Endothelial cell of umbilical vein (primary cell): ENCODE results near the gene ASGR1. TPM values are rescaled to one million over a fixed set of nuclear protein-coding genes. Genes with fewer than 3 reads are reported as not detected.
A peak's percentile ranks its signal among the peaks of the same experiment; 100 is the strongest.

Experiments
- BruUV-seq: library from RNA; stranded (reverse); fragments of 400-500 nt; replicated peaks from 2 replicates; lab custom pipeline; 2021; lab: Mats Ljungman, UMichigan
- CTCF ChIA-PET: fragments of 300-600, 350-600 bp; sonication (Branson Sonifier 250); formaldehyde crosslinking; loops from one replicate; lab custom pipeline; 2021; ENCODE audit warnings: antibody characterized with exemption, inconsistent platforms; lab: Charles Lee
- POLR2A ChIA-PET: fragments of 300-600, 350-600 bp; sonication (Branson Sonifier 250); formaldehyde crosslinking; loops from one replicate; lab custom pipeline; 2021; ENCODE audit warnings: antibody characterized with exemption, inconsistent platforms; lab: Charles Lee
- DNase-seq: peaks from one replicate; pipeline ENCODE4 v3.0.0-alpha.2; 2011; ENCODE audit warnings: low read depth, low spot score
- FAIRE-seq: peaks from 2 replicates; lab custom pipeline; 2011; peaks lifted over from hg19 to GRCh38; lab: Jason Lieb, UNC
- H2AFZ ChIP-seq: 2 replicates; pipeline ENCODE4 v1.6.0; 2012; ENCODE audit warnings: low read depth, low read length, control low read depth, inconsistent platforms
- H3K27ac ChIP-seq: 2 replicates; pipeline ENCODE4 v1.5.1; 2011; ENCODE audit warnings: low read depth, mild to moderate bottlenecking, control low read depth, low read length, moderate library complexity; ENCODE audit not compliant: insufficient read depth
- H3K27me3 ChIP-seq, 2 experiments: 2 replicates each; pipeline versions ENCODE4 v1.6.0 to v1.6.1; 2011; ENCODE audit warnings: low read length in 2 of 2, mixed read lengths in 1 of 2; ENCODE audit not compliant: control insufficient read depth in 2 of 2, insufficient read depth in 2 of 2
- H3K36me3 ChIP-seq, 2 experiments: 2 replicates in 1 of 2; 3 replicates in 1 of 2; pipeline ENCODE4 v1.5.1; 2011; ENCODE audit warnings: low read length in 2 of 2, mild to moderate bottlenecking in 1 of 2, moderate library complexity in 1 of 2; ENCODE audit not compliant: control insufficient read depth in 2 of 2, insufficient read depth in 2 of 2; ENCODE audit errors: extremely low read depth in 1 of 2
- H3K4me1 ChIP-seq: 3 replicates; pipeline ENCODE4 v1.5.1; 2011; ENCODE audit warnings: mild to moderate bottlenecking, low read length; ENCODE audit not compliant: control insufficient read depth, insufficient read depth; ENCODE audit errors: extremely low read depth
- H3K4me2 ChIP-seq: 2 replicates; pipeline ENCODE4 v1.6.1; 2011; ENCODE audit warnings: low read length, control low read depth, mixed read lengths; ENCODE audit not compliant: insufficient read depth
- H3K4me3 ChIP-seq, 3 experiments: fragments of 200-600 bp in 1 of 3; sonication (generic), shearing (Covaris generic) in 1 of 3; replicated peaks in 1 of 3; 2 replicates each; pipeline ENCODE4 v1.5.1; 2011 to 2016; ENCODE audit warnings: control low read depth in 3 of 3, low read length in 3 of 3, mild to moderate bottlenecking in 2 of 3, inconsistent platforms in 1 of 3, low read depth in 1 of 3, moderate library complexity in 1 of 3; ENCODE audit not compliant: insufficient read depth in 1 of 3
- H3K79me2 ChIP-seq: 2 replicates; pipeline ENCODE4 v1.6.0; 2012; ENCODE audit warnings: low read length, inconsistent platforms; ENCODE audit not compliant: control insufficient read depth, insufficient read depth
- H3K9ac ChIP-seq: replicated peaks from 2 replicates; pipeline ENCODE3; 2011; ENCODE audit warnings: low read length, control low read depth; ENCODE audit not compliant: insufficient read depth; ENCODE audit errors: extremely low read depth
- H3K9me1 ChIP-seq: replicated peaks from 3 replicates; pipeline ENCODE4 v1.6.0; 2011; ENCODE audit warnings: mild to moderate bottlenecking, low read length; ENCODE audit not compliant: control insufficient read depth, insufficient read depth; ENCODE audit errors: extremely low read depth
- H3K9me3 ChIP-seq: replicated peaks from 2 replicates; pipeline ENCODE4 v1.5.1; 2012; ENCODE audit warnings: low read length, inconsistent platforms; ENCODE audit not compliant: control insufficient read depth, insufficient read depth
- H4K20me1 ChIP-seq: replicated peaks from 2 replicates; pipeline ENCODE3; 2011; ENCODE audit warnings: mild to moderate bottlenecking, low read length; ENCODE audit not compliant: control insufficient read depth, insufficient read depth; ENCODE audit errors: extremely low read depth
- FOS ChIP-seq: IDR thresholded peaks from 2 replicates; pipeline ENCODE4 v1.6.1; 2011; ENCODE audit warnings: mild to moderate bottlenecking, low read length, moderate library complexity, borderline replicate concordance; ENCODE audit not compliant: insufficient read depth
- POLR2AphosphoS5 ChIP-seq: IDR thresholded peaks from 2 replicates; pipeline ENCODE4 v1.6.1; 2012; ENCODE audit warnings: low read depth, mild to moderate bottlenecking, control low read depth, low read length, moderate library complexity; ENCODE audit not compliant: insufficient read depth
- dilution Hi-C: fragments of 300-500 bp; cut with MboI; formaldehyde crosslinking; loops from one replicate; pipeline ENCODE4 v1.15.0; 2019; ENCODE audit warnings: low sequenced_read_pairs; ENCODE audit not compliant: extremely low pct_ligation_motif_present
- intact Hi-C: fragments of 100-400 bp; cut with micrococcal nuclease; formaldehyde crosslinking; loops from one replicate; pipeline ENCODE4 v1.10.0; 2022
- microRNA counts: library from miRNA; unstranded; fragments of <30 nt; microRNA quantifications from one replicate; lab custom pipeline; 2016
- microRNA-seq: library from miRNA; unstranded; fragments of <30 nt; microRNA quantifications from one replicate; pipeline ENCODE4 v1.2.0, GENCODE V29; 2021; ENCODE audit warnings: borderline number of aligned reads, borderline replicate concordance
- polyA plus RNA-seq, 4 experiments: library from polyadenylated mRNA; depleted of rRNA in 3 of 4; stranded (reverse) in 3 of 4; unstranded in 1 of 4; fragments of >200 nt; gene quantifications; 2 replicates each; pipeline versions ENCODE4 v1.2.1 to v1.2.3, GENCODE V29; 2011 to 2012; ENCODE audit warnings: missing spikeins in 1 of 4
- small RNA-seq: library from RNA; depleted of rRNA; stranded (forward); fragments of <200 nt; gene quantifications from one replicate; pipeline ENCODE3, GENCODE V24; 2012; ENCODE audit warnings: low replicate concordance, low read depth; ENCODE audit not compliant: insufficient read depth, insufficient read length
- total RNA-seq: library from RNA; stranded (reverse); gene quantifications from 2 replicates; pipeline ENCODE4 v1.2.3, GENCODE V29; 2021

Gene ASGR1
- total and polyA plus RNA-seq, 2 donors (not counting 3 experiments of a cell fraction or from before 2014, with no cell fraction given), result 10.2 to 12.5 TPM

- no peak overlapping the region for H3K4me3 ChIP-seq
- BruUV-seq, result no TSS peak
- H4K20me1 ChIP-seq, result no peaks in the 10 kb centered on the region
- H3K27me3 ChIP-seq, result peaks cover 0 to 9% of the 10 kb centered on the region in 2 experiments
- no peak overlapping the region for H3K9ac ChIP-seq
- no peak overlapping the region for H2AFZ ChIP-seq
- DNase-seq (no peak), FAIRE-seq (no peak)
- no peaks in the 10 kb centered on the region for H3K9me3 ChIP-seq
- POLR2A ChIA-PET, result interaction anchor here (0.6 kb wide), 1 partner anchor 71 kb away, joined by 8 read pairs; no protein-coding TSS in a partner anchor
- H3K4me1 ChIP-seq, result peaks cover 8% of the 10 kb centered on the region
- intact Hi-C loops (loop anchor here (10.0 kb wide), 1 partner anchor 1211 kb away; the partner anchor contains the start of gene ODF4), dilution Hi-C loops (no loop called here)
- TF ChIP-seq POLR2AphosphoS5 (no peak), FOS (no peak)
- H3K79me2 ChIP-seq, result no peaks in the 10 kb centered on the region
- H3K4me2 ChIP-seq, result no peak overlapping the region
- no peaks in the 10 kb centered on the region for H3K36me3 ChIP-seq
- CTCF ChIA-PET, result interaction anchor here (0.8 to 1.4 kb wide), 2 partner anchors 8 kb away, joined by 3 read pairs; no protein-coding TSS in a partner anchor
- H3K9me1 ChIP-seq, result no peaks in the 10 kb centered on the region
- no peak overlapping the region for H3K27ac ChIP-seq
Observed at GRCh38 chr17:7123844-7124243, 55.3 kb downstream of the ASGR1 start.

MicroRNAs within 50 kb of the gene (microRNA counts, 767-probe panel; counts per million panel counts)
- 723 counts per million, percentile 96 among the panel's probes with 10 or more counts for microRNA hsa-miR-324-3p (lab: Ali Mortazavi, UCI)
- 723 counts per million, percentile 96 among the panel's probes with 10 or more counts for microRNA hsa-miR-324-5p (lab: Ali Mortazavi, UCI)

Small RNA genes lying within 50 kb of the gene (microRNA-seq; reads per million reads assigned to microRNA genes)
- 1,403 reads per million, percentile 85 among the genes with 10 or more reads in this experiment for gene MIR324

Small RNA genes lying within 50 kb of the gene (small RNA-seq; reads per million reads assigned to genes)
- gene AC120057.4, result not detected
- 26.7 reads per million, percentile 84 among the genes with 10 or more reads in this experiment for gene MIR324

Other genes starting within 250 kb of the ASGR1 start
- gene ALOX12, start 183.3 kb downstream of the ASGR1 start, total RNA-seq, result not detected in 2 replicates
- not detected in 2 replicates for gene ALOX12, start 183.3 kb downstream of the ASGR1 start, polyA plus RNA-seq
- 272 and 287 TPM in 2 replicates for gene RNASEK, start 166.7 kb downstream of the ASGR1 start, total RNA-seq
- gene RNASEK, start 166.7 kb downstream of the ASGR1 start, polyA plus RNA-seq, result 309 and 319 TPM in 2 replicates
- gene BCL6B, start 156.3 kb downstream of the ASGR1 start, total RNA-seq, result 160 and 163 TPM in 2 replicates
- gene BCL6B, start 156.3 kb downstream of the ASGR1 start, polyA plus RNA-seq, result 93.5 and 94.5 TPM in 2 replicates
- gene SLC16A13, start 143.4 kb downstream of the ASGR1 start, total RNA-seq, result 18.6 and 24.7 TPM in 2 replicates
- gene SLC16A13, start 143.4 kb downstream of the ASGR1 start, polyA plus RNA-seq, result 16.8 and 18.4 TPM in 2 replicates
- gene SLC16A11, start 135.3 kb downstream of the ASGR1 start, total RNA-seq, result 0.53 and 0.95 TPM in 2 replicates
- 1.1 and 1.4 TPM in 2 replicates for gene SLC16A11, start 135.3 kb downstream of the ASGR1 start, polyA plus RNA-seq
- not detected in 2 replicates for gene CLEC10A, start 99.1 kb downstream of the ASGR1 start, total RNA-seq
- gene CLEC10A, start 99.1 kb downstream of the ASGR1 start, polyA plus RNA-seq, result 0.14 and 0.18 TPM in 2 replicates
- not detected in 2 replicates for gene ASGR2, start 64.5 kb downstream of the ASGR1 start, total RNA-seq
- not detected in 2 replicates for gene ASGR2, start 64.5 kb downstream of the ASGR1 start, polyA plus RNA-seq
- gene DLG4, start 40.5 kb upstream of the ASGR1 start, total RNA-seq, result 26.6 and 34.6 TPM in 2 replicates
- gene DLG4, start 40.5 kb upstream of the ASGR1 start, polyA plus RNA-seq, result 14.0 and 14.9 TPM in 2 replicates
- 300 and 308 TPM in 2 replicates for gene ACADVL, start 40.6 kb upstream of the ASGR1 start, total RNA-seq
- 376 and 423 TPM in 2 replicates for gene ACADVL, start 40.6 kb upstream of the ASGR1 start, polyA plus RNA-seq
- gene DVL2, start 55.1 kb upstream of the ASGR1 start, total RNA-seq, result 52.1 and 55.9 TPM in 2 replicates
- gene DVL2, start 55.1 kb upstream of the ASGR1 start, polyA plus RNA-seq, result 15.8 and 17.2 TPM in 2 replicates
- gene PHF23, start 60.1 kb upstream of the ASGR1 start, total RNA-seq, result 54.7 and 56.2 TPM in 2 replicates
- gene PHF23, start 60.1 kb upstream of the ASGR1 start, polyA plus RNA-seq, result 35.6 and 39.0 TPM in 2 replicates
- gene GABARAP, start 63.1 kb upstream of the ASGR1 start, total RNA-seq, result 401 and 403 TPM in 2 replicates
- 882 and 1,043 TPM in 2 replicates for gene GABARAP, start 63.1 kb upstream of the ASGR1 start, polyA plus RNA-seq
- 143 and 145 TPM in 2 replicates for gene CTDNEP1, start 72.4 kb upstream of the ASGR1 start, total RNA-seq
- gene CTDNEP1, start 72.4 kb upstream of the ASGR1 start, polyA plus RNA-seq, result 130 and 137 TPM in 2 replicates
- gene ELP5, start 72.8 kb upstream of the ASGR1 start, total RNA-seq, result 41.6 and 44.4 TPM in 2 replicates
- gene ELP5, start 72.8 kb upstream of the ASGR1 start, polyA plus RNA-seq, result 53.3 and 54.7 TPM in 2 replicates
- 25.4 and 27.9 TPM in 2 replicates for gene CLDN7, start 83.1 kb upstream of the ASGR1 start, total RNA-seq
- gene CLDN7, start 83.1 kb upstream of the ASGR1 start, polyA plus RNA-seq, result 24.9 and 25.7 TPM in 2 replicates
- 0.23 TPM in 1 of 2 replicates, not detected in the other for gene SLC2A4, start 102.3 kb upstream of the ASGR1 start, total RNA-seq
- gene SLC2A4, start 102.3 kb upstream of the ASGR1 start, polyA plus RNA-seq, result 0.12 and 0.18 TPM in 2 replicates
- 0.31 TPM in 1 of 2 replicates, not detected in the other for gene YBX2, start 115.3 kb upstream of the ASGR1 start, total RNA-seq
- gene YBX2, start 115.3 kb upstream of the ASGR1 start, polyA plus RNA-seq, result 0.15 and 0.18 TPM in 2 replicates
- gene EIF5A, start 128.3 kb upstream of the ASGR1 start, total RNA-seq, result 847 and 859 TPM in 2 replicates
- 650 and 689 TPM in 2 replicates for gene EIF5A, start 128.3 kb upstream of the ASGR1 start, polyA plus RNA-seq
- 51.6 and 61.3 TPM in 2 replicates for gene GPS2, start 136.0 kb upstream of the ASGR1 start, total RNA-seq
- gene GPS2, start 136.0 kb upstream of the ASGR1 start, polyA plus RNA-seq, result 132 and 169 TPM in 2 replicates
- gene NEURL4, start 150.0 kb upstream of the ASGR1 start, total RNA-seq, result 34.2 and 44.9 TPM in 2 replicates
- 24.3 and 32.0 TPM in 2 replicates for gene NEURL4, start 150.0 kb upstream of the ASGR1 start, polyA plus RNA-seq
- gene ACAP1, start 157.2 kb upstream of the ASGR1 start, total RNA-seq, result not detected in 2 replicates
- 0.46 TPM in 1 of 2 replicates, not detected in the other for gene ACAP1, start 157.2 kb upstream of the ASGR1 start, polyA plus RNA-seq
- 3.5 and 3.8 TPM in 2 replicates for gene KCTD11, start 172.8 kb upstream of the ASGR1 start, total RNA-seq
- 6.5 and 6.7 TPM in 2 replicates for gene KCTD11, start 172.8 kb upstream of the ASGR1 start, polyA plus RNA-seq
- not detected in 2 replicates for gene TMEM95, start 175.8 kb upstream of the ASGR1 start, total RNA-seq
- gene TMEM95, start 175.8 kb upstream of the ASGR1 start, polyA plus RNA-seq, result not detected in 2 replicates
- gene TNK1, start 201.7 kb upstream of the ASGR1 start, total RNA-seq, result 0.58 and 0.67 TPM in 2 replicates
- gene TNK1, start 201.7 kb upstream of the ASGR1 start, polyA plus RNA-seq, result 0.14 and 0.22 TPM in 2 replicates
- gene PLSCR3, start 215.2 kb upstream of the ASGR1 start, total RNA-seq, result 54.5 and 59.9 TPM in 2 replicates
- gene PLSCR3, start 215.2 kb upstream of the ASGR1 start, polyA plus RNA-seq, result 94.8 and 111 TPM in 2 replicates
- gene TMEM256, start 224.7 kb upstream of the ASGR1 start, total RNA-seq, result 57.3 and 67.4 TPM in 2 replicates
- gene TMEM256, start 224.7 kb upstream of the ASGR1 start, polyA plus RNA-seq, result 148 and 218 TPM in 2 replicates
- 25.9 and 29.2 TPM in 2 replicates for gene NLGN2, start 228.5 kb upstream of the ASGR1 start, total RNA-seq
- 15.4 and 15.5 TPM in 2 replicates for gene NLGN2, start 228.5 kb upstream of the ASGR1 start, polyA plus RNA-seq
- not detected in 2 replicates for gene SPEM1, start 241.0 kb upstream of the ASGR1 start, total RNA-seq
- gene SPEM1, start 241.0 kb upstream of the ASGR1 start, polyA plus RNA-seq, result not detected in 2 replicates
- gene SPEM2, start 246.2 kb upstream of the ASGR1 start, total RNA-seq, result not detected in 2 replicates
- not detected in 2 replicates for gene SPEM2, start 246.2 kb upstream of the ASGR1 start, polyA plus RNA-seq
- gene SPEM3, start 249.5 kb upstream of the ASGR1 start, total RNA-seq, result not detected in 2 replicates
- gene SPEM3, start 249.5 kb upstream of the ASGR1 start, polyA plus RNA-seq, result not detected in 2 replicates